Suprapubic skin (tissue), 4 donors: ENCODE results near the gene BAZ1A. TPM values are rescaled to one million over a fixed set of nuclear protein-coding genes. Genes with fewer than 3 reads are reported as not detected.

Source experiments
- DNase-seq, 2 donors: peaks; one replicate each; pipeline ENCODE4 v3.0.0-alpha.2; 2019; ENCODE audit warnings: low spot score in 2 of 2
- H3K27ac ChIP-seq: fragments of 200-600 bp; sonication (generic); one replicate; pipeline ENCODE4 v1.5.1; 2019
- H3K27me3 ChIP-seq: fragments of 200-600 bp; sonication (generic); one replicate; pipeline ENCODE4 v1.5.1; 2019
- H3K36me3 ChIP-seq: fragments of 200-600 bp; sonication (generic); one replicate; pipeline ENCODE4 v1.5.1; 2019
- H3K4me1 ChIP-seq: fragments of 200-600 bp; sonication (generic); one replicate; pipeline ENCODE4 v1.5.1; 2019
- H3K4me3 ChIP-seq: fragments of 200-600 bp; sonication (generic); one replicate; pipeline ENCODE4 v1.5.1; 2019; ENCODE audit warnings: mild to moderate bottlenecking
- H3K9me3 ChIP-seq: fragments of 200-600 bp; sonication (generic); one replicate; pipeline ENCODE4 v1.5.1; 2019
- EP300 ChIP-seq: sonication (generic); formaldehyde crosslinking; IDR thresholded peaks from one replicate; pipeline ENCODE4 v1.6.1; 2017; ENCODE audit warnings: antibody characterized with exemption
- POLR2A ChIP-seq, 2 donors: fragments of 450-650 bp; IDR thresholded peaks; one replicate each; pipeline ENCODE4 v1.6.1; 2017; ENCODE audit warnings: antibody characterized with exemption in 2 of 2, mild to moderate bottlenecking in 2 of 2, moderate library complexity in 2 of 2
- POLR2AphosphoS5 ChIP-seq, 3 donors: sonication (generic); formaldehyde crosslinking; IDR thresholded peaks; one replicate each; pipeline ENCODE4 v1.6.1; 2017; ENCODE audit warnings: antibody characterized with exemption in 3 of 3
- WGBS: methylation state at CpG from one replicate; pipeline ENCODE4 v1.1.5; 2018; 5-methylcytosine and 5-hydroxymethylcytosine counted together
- total RNA-seq, 4 donors: library from RNA; depleted of rRNA; stranded (reverse); fragments of >200 nt; gene quantifications; one replicate each; pipeline ENCODE4 v1.1.0, GENCODE V29; 2016
- TF ChIP-seq, protein P1 (sequence below), 2 donors: fragments of 200-600 bp in 1 of 2; fragments of 450-650 bp in 1 of 2; sonication (generic) in 1 of 2; IDR thresholded peaks; one replicate each; pipeline ENCODE4 v1.5.1; 2016 to 2019; ENCODE audit warnings: antibody characterized with exemption in 2 of 2, mild to moderate bottlenecking in 1 of 2, moderate library complexity in 1 of 2

The BAZ1A gene
- total RNA-seq, 4 donors from 2014 or later, result 37.0 to 95.1 (median 55.7) TPM

DNA sequence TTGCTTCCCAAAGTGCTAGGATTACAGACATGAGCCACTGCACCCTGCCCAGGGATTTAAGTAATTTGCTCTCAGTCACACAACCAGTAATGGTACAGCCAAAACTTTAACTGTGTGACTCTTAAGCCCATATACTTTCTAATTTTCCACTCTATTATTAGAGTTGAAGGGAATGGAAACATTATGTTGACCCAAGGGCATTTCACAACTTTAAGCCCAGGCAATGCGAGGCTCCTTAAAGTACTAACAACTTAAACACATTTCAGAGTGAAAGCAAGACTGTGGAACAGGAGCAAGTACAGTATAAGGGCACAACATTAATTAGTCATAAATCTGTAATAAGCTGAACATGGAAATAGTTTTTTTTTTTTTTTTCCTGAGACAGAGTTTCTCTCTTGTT is 39.8 kb downstream of the BAZ1A start:
- Histone ChIP-seq H3K27me3 (no peaks in the 10 kb centered on the region), H3K9me3 (no peaks in the 10 kb centered on the region), H3K4me1 (no peaks in the 10 kb centered on the region), H3K4me3 (no peak overlapping the region), H3K36me3 (no peaks in the 10 kb centered on the region), H3K27ac (no peak overlapping the region)
- TF ChIP-seq POLR2AphosphoS5 (IDR thresholded peaks at IDR 0.05) (no peak), EP300 (no peak), POLR2A (IDR thresholded peaks at IDR 0.05) (no peak)
- TF ChIP-seq, protein P1, sequence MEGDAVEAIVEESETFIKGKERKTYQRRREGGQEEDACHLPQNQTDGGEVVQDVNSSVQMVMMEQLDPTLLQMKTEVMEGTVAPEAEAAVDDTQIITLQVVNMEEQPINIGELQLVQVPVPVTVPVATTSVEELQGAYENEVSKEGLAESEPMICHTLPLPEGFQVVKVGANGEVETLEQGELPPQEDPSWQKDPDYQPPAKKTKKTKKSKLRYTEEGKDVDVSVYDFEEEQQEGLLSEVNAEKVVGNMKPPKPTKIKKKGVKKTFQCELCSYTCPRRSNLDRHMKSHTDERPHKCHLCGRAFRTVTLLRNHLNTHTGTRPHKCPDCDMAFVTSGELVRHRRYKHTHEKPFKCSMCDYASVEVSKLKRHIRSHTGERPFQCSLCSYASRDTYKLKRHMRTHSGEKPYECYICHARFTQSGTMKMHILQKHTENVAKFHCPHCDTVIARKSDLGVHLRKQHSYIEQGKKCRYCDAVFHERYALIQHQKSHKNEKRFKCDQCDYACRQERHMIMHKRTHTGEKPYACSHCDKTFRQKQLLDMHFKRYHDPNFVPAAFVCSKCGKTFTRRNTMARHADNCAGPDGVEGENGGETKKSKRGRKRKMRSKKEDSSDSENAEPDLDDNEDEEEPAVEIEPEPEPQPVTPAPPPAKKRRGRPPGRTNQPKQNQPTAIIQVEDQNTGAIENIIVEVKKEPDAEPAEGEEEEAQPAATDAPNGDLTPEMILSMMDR (IDR thresholded peaks at IDR 0.05), result no peak
- DNase-seq, result no peak
- WGBS, result 81% methylated on average over 1 of the region's 1 CpG

DNA sequence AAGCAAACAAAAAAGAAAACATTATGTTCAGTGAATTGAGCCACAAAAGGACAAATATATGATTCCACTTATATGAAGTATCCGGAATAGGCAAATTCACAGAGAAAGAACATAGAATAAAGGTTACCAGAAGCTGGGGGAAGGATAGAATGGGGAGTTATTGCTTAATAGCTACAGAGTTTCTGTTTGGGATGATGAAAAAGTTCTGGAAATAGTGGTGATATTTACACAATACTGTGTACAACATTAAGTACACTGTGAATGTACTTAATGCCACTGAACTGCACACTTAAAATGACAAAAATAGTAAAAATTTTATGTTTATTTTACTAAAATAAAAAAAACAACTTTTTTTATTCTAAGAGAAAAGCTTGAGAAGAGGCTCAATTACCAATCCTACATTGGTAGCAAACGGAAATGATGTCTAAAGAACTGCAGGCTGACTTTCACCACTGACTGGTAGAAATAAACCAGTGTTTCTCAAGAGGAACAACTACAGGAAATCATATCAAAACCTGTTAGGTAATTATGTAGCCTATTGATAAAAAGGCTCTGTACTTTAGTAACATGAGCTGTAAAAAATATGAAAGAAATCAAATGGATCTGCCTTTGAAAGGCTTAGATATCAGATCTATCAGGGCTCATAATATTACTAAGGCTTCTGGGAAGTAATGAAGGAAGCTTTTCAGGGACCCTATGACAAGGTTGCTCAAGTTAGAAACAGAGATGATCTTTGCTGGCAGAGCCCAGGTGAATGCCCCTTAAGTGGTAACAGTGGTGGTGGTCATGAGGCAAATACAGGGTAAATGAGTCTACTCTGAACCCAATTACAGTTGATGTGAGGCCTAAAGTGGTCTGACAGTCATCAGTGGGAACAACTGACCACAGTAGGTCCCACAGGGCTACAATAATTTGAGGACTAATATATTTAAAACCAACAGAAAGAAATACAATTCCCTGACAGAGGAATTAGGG is 41.3 kb downstream of the BAZ1A start:
- Histone ChIP-seq H3K36me3 (no peaks in the 10 kb centered on the region), H3K4me3 (no peak overlapping the region), H3K4me1 (no peaks in the 10 kb centered on the region), H3K9me3 (no peaks in the 10 kb centered on the region), H3K27ac (no peak overlapping the region), H3K27me3 (no peaks in the 10 kb centered on the region)
- WGBS, result 88% methylated on average over 2 of the region's 2 CpGs
- no peak for DNase-seq
- no peak for TF ChIP-seq POLR2AphosphoS5 (IDR thresholded peaks at IDR 0.05)
- TF ChIP-seq, protein P1 (IDR thresholded peaks at IDR 0.05), result no peak
- TF ChIP-seq POLR2A (IDR thresholded peaks at IDR 0.05), result no peak
- no peak for TF ChIP-seq EP300

DNA sequence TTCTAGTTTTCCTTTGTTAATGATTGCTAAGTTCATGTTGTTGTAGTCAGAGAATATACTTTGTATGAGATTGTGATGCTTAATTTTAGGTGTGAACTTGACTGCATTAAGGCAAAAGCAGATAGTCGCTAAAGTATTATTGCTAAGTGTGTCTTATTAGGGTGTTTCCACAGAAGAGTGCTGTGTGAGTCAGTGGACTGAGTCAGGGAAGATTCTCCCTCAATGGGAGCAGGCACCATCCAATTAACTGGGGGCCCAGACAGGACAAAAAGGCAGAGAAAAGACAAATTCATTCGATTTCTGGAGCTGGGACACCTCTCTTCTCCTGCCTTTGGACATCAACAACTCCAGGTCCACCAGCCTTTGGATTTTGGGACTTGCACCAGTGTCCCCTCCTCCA is 48.5 kb downstream of the BAZ1A start:
- Histone ChIP-seq H3K4me3 (no peak overlapping the region), H3K27ac (no peak overlapping the region), H3K36me3 (peaks cover 22% of the 10 kb centered on the region), H3K27me3 (no peaks in the 10 kb centered on the region), H3K9me3 (no peaks in the 10 kb centered on the region), H3K4me1 (no peaks in the 10 kb centered on the region)
- WGBS, result 83% methylated on average over 2 of the region's 2 CpGs
- TF ChIP-seq EP300, result no peak
- no peak for TF ChIP-seq POLR2A (IDR thresholded peaks at IDR 0.05)
- TF ChIP-seq POLR2AphosphoS5 (IDR thresholded peaks at IDR 0.05), result no peak
- TF ChIP-seq, protein P1 (IDR thresholded peaks at IDR 0.05), result no peak
- DNase-seq, result no peak

DNA sequence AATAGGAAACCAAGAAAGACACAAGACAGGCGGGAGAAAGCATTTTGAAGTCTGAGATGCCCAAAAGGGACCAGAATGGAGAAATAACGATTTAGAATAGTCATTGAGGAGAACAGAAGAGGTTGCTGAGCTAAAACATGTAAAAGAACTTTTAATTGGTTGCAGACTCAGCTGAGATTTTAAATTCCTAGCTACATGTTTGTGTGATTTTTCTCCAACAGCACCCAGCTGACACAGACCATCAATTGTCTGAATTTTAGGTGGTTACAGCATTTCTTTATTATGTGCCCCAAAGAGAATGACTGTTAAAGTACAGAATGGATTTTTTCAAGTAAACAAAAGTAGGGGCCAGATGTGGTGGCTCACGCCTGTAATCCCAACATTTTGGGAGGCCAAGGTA is 50.3 kb downstream of the BAZ1A start:
- peaks cover 26% of the 10 kb centered on the region for H3K36me3 ChIP-seq
- H3K27ac ChIP-seq, result no peak overlapping the region
- TF ChIP-seq, protein P1 (IDR thresholded peaks at IDR 0.05), result no peak
- no peak for TF ChIP-seq POLR2A (IDR thresholded peaks at IDR 0.05)
- TF ChIP-seq POLR2AphosphoS5 (IDR thresholded peaks at IDR 0.05), result no peak
- no peak for TF ChIP-seq EP300

DNA sequence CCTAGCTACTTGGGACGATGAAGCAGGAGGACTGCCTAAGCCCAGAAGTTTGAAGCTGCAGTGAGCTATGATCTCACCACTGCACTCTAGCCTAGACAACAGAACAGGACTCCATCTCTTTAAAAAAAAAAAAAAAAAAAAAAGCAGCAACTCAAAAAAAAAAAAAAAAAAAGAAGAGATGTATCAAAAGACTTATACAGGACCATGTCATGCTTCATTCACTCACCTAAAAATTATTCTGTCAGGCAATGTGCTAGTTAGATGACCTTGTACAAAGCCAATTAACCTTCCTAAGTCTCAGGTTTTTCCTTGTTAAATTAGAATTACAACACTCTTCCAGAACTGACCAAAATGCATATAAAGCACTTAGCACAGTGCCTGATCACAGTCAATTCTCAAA is 50.9 kb downstream of the BAZ1A start:
- peaks cover 26% of the 10 kb centered on the region for H3K36me3 ChIP-seq
- no peaks in the 10 kb centered on the region for H3K4me1 ChIP-seq
- H3K27ac ChIP-seq, result no peak overlapping the region
- DNase-seq, result no peak
- no peak overlapping the region for H3K4me3 ChIP-seq
- TF ChIP-seq POLR2A (IDR thresholded peaks at IDR 0.05) (no peak), EP300 (no peak), POLR2AphosphoS5 (IDR thresholded peaks at IDR 0.05) (no peak)
- TF ChIP-seq, protein P1 (IDR thresholded peaks at IDR 0.05), result no peak
- 81% methylated on average over 1 of the region's 1 CpG for WGBS
- H3K27me3 ChIP-seq, result no peaks in the 10 kb centered on the region
- no peaks in the 10 kb centered on the region for H3K9me3 ChIP-seq

More for the DNA sequence above, 50.3 kb downstream of the BAZ1A start:
- WGBS, result 69% methylated on average over 3 of the region's 3 CpGs
- H3K4me3 ChIP-seq, result no peak overlapping the region
- H3K4me1 ChIP-seq, result no peaks in the 10 kb centered on the region
- no peaks in the 10 kb centered on the region for H3K9me3 ChIP-seq
- DNase-seq, result no peak
- no peaks in the 10 kb centered on the region for H3K27me3 ChIP-seq
